ENCODE data around the gene WIPF1.

WIPF1 gene

GRCh38 chr2:174511580-174512260 lies 85.9 kb downstream of the WIPF1 start:
- no peak for DNase-seq
- Mint-ChIP-seq H3K36me3 (ENCODE audit: low read depth) (peaks cover 25% of the 10 kb centered on the region), H3K4me3 (no peak overlapping the region), H3K27me3 (ENCODE audit: low read depth, poor library complexity) (peaks cover 8% of the 10 kb centered on the region), H3K4me1 (no peaks in the 10 kb centered on the region), H3K27ac (no peak overlapping the region), H3K9me3 (peaks cover 87% of the 10 kb centered on the region)
- TF ChIP-seq CTCF (IDR thresholded peaks at IDR 0.05) = no peak

- peaks cover 7% of the 10 kb centered on the region for H3K27me3 Mint-ChIP-seq (ENCODE audit: low read depth, poor library complexity)
- H3K4me1 Mint-ChIP-seq = no peaks in the 10 kb centered on the region
- H3K27ac Mint-ChIP-seq = no peak overlapping the region
- H3K4me3 Mint-ChIP-seq = no peak overlapping the region
- no peak for DNase-seq
- peaks cover 25% of the 10 kb centered on the region for H3K36me3 Mint-ChIP-seq (ENCODE audit: low read depth)
- TF ChIP-seq CTCF (IDR thresholded peaks at IDR 0.05) = no peak
- peaks cover 79% of the 10 kb centered on the region for H3K9me3 Mint-ChIP-seq
Observed at GRCh38 chr2:174510583-174511189, 86.9 kb downstream of the WIPF1 start.
